Femur (tissue), 1 donor: ENCODE results near the gene NLGN3.

Source experiments
- DNase-seq: peaks from one replicate; pipeline ENCODE4 v3.0.0-alpha.2; 2017

Gene NLGN3

DNA sequence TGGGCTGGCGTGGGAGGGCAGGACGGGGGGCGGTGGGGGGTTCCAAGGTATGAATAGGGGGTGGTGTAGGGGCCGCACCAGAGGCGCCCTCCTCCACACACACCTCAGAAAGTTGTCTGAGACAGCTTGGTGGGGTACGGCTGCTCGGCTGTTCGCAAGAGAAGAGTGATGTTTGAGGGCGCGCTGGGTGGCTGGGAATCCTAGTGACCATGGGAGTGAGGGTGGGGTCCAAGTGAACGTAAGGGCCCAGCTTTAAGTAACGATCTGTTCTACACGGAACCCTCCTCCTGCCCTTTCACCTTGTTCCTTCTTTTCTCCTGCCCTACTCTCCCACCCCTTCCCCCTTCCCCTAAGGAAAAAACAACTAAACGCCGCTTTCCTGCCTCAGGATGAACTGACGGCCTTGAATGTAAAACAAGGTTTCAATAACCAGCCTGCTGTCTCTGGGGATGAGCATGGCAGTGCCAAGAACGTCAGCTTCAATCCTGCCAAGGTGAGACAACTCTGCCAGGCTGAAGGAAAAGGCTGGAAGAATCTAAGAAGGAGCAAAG, 25.6 kb upstream of the NLGN3 start:
- DNase-seq: no peak

DNA sequence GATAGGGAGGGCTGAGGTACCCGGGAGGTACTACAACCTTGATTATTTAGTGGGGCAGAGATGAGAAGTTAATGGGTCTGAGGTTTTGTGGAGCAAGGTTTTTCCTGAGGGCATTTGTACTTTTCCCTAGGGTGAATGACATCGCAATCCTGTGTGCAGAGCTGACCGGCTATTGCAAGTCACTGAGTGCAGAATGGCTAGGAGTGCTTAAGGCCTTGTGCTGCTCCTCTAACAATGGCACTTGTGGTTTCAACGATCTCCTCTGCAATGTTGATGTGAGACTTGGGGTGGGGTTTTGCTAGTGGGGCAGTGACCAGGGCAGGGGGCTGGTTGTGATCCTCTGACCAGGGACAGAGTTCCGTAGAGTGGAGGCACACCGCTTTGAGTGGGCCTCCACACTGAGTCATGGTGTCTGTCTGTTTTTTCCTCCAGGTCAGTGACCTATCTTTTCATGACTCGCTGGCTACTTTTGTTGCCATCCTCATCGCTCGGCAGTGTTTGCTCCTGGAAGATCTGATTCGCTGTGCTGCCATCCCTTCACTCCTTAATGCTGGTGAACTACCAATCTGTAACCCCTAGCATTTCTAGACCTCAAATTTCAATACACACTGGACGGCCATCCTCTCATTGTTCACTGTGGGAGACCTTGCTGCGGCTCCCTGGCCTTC, 16.3 kb upstream of the NLGN3 start:
- no peak for DNase-seq

- DNase-seq: peak; percentile 80
These were observed 15.5 kb upstream of the NLGN3 start for GRCh38 chrX:71128915-71129765.

GRCh38 chrX:71131510-71131909, 13.1 kb upstream of the NLGN3 start:
- no peak for DNase-seq

DNA sequence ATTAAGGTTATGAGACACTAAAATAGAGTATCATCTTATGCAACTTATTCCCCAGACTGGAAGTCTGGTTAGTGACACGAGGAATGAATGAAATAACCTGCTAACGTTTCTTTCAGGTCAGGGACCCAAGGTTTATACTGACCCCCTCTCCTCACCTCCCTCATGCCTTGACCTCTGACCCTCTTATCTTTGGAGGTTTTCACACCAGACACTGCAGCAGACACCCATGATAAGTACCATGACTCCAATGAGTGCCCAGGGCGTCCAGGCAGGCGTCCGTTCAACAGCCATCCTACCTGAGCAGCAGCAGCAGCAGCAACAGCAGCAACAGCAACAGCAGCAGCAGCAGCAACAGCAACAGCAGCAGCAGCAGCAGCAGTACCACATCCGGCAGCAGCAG, 4.2 kb upstream of the NLGN3 start:
- DNase-seq: no peak

DNA sequence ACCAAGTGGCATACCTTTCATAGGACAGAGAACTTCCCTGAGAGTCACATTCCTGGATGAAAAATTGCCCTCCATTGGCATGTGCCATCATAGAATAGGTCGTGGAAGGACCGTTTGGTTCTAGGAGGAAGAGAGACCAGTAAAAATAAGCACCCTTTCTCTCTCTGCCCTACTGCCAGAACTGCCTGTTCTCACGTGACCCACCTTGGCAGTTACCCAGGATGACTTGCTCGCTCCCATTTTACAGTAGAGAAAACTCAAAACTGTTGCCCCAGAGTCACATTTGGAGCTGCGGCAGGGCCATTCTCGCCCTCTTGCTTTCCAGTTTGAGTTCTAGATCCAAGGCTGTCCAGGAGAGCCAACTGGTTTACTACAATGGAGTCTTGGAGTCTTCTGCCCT, 1.1 kb upstream of the NLGN3 start:
- no peak for DNase-seq

DNA sequence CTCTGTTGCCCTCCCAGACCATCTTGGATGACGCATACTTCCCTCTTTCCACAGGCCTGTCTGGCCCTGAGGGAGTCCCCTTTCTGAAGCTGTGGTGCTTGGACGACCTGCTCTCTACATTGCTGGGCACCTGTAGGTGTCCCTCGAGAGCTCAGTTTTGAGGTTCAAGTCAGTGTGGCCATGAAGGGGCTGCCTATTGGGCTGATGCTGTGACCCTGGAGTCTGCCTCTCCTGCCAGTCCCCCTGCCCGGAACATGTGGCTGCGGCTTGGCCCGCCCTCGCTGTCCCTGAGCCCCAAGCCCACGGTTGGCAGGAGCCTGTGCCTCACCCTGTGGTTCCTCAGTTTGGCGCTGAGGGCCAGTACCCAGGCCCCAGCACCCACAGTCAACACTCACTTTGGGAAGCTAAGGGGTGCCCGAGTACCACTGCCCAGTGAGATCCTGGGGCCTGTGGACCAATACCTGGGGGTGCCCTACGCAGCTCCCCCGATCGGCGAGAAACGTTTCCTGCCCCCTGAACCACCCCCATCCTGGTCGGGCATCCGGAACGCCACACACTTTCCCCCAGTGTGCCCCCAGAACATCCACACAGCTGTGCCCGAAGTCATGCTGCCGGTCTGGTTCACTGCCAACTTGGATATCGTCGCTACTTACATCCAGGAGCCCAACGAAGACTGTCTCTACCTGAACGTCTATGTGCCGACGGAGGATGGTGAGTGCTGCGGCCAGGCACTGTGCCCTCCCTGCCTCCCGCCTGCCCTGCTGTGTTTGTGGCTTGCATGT, 3.0 kb downstream of the NLGN3 start:
- no peak for DNase-seq

- no peak for DNase-seq
These were observed 3.6 kb downstream of the NLGN3 start for GRCh38 chrX:71148278-71148663.

DNA sequence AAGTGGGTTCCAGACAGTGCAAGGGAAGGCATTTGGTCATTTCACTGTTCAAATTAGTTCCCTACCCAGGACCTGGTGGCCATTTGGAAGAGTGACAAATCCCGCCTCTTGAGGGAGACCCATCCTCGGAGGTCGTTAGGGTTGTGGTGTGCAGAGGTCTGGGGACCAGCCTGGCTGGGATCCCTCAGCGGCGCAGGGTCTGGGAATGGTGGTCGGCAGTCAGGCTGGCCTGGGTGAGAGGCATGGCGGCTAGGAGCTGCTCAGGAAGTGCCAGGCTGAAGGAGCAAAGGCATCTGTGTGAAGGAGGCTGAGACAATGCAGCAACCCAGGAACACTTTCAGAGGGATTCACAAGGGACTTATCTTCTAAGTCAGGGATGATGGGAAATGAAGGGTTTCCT, 6.7 kb downstream of the NLGN3 start:
- DNase-seq: no peak

DNA sequence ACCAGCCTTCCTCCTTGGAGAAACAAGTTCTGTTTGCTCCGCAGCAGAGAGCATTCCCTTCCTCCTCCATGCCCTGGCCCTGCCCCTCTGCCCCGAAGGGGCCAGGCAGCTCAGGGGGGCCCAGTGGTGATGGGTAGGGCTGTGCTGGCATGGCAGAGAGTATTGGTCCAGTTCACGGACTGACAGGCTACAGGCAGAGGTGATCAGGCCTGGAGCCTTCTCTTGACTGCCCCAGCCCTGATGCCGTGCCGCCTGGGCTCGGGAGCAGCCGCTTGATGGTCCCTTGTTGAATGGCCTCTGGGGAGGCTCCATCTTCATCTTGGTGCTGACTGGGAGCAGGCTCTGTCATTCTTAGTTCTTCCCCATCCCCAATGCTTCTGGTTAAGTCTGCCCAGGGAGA, 9.6 kb downstream of the NLGN3 start:
- DNase-seq: no peak

GRCh38 chrX:71154641-71155040, 10.0 kb downstream of the NLGN3 start:
- DNase-seq: no peak

DNA sequence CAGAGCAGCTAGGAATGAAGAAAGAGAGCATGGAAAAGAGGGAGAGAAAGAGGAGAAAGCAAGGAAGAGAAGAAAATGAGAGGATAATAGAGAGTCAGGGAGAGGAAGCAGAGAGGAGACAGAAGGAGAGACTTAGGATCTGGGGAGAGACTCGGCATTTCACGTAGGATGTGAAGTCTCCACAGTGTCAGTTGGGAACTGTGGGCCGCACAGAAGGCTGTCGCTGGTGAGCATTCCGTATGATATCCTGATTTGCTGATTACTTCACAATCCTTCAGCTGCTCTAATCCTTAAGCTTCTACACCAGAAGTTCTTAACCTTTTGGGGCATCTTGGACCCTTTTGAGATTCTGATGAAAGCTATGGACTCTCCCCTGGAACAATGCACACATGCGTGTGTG, 14.0 kb downstream of the NLGN3 start:
- no peak for DNase-seq

GRCh38 chrX:71159335-71159734, 14.7 kb downstream of the NLGN3 start:
- no peak for DNase-seq

DNA sequence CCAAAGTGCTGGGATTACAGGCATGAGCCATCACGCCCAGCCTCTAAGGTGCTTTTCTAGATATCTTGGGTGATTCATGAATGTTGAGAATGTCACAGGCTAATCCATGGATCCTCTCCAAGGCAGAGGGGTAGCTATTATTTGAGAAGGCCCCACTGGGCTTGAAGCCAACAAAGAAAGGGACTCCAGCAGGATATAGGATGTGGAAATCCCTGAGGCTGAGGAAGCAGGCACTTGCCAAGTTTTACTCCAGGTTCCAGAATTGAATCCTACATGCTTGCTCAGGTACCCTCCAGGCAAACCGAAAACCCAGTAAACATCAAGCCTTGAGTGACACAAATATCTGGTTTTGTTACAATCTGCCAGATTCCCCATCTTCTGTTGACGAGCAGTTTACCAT, 15.8 kb downstream of the NLGN3 start:
- DNase-seq: no peak

- DNase-seq: no peak
These were observed 18.3 kb downstream of the NLGN3 start for GRCh38 chrX:71162981-71163380.

- DNase-seq: no peak
These were observed 19.4 kb downstream of the NLGN3 start for GRCh38 chrX:71164071-71164470.

DNA sequence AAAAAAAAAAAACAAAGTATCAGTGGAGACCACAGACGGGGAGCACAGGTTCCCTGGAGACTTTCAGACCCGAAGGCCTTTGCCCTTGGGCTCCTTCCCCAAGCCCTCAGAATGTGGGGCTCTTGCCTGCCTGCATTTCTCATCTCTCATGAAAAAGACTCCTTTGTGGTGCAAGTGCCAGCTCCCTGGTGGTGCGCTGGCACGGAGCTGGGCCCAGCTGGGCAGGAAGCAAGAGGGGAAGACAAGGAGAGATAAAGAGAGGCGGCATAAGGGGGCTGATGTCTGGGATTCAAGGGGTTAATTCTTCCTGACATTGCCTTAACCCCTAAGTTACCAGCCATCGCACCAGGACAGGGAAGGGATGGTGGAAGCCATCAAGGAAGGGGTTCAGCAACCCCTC, 21.8 kb downstream of the NLGN3 start:
- no peak for DNase-seq

DNA sequence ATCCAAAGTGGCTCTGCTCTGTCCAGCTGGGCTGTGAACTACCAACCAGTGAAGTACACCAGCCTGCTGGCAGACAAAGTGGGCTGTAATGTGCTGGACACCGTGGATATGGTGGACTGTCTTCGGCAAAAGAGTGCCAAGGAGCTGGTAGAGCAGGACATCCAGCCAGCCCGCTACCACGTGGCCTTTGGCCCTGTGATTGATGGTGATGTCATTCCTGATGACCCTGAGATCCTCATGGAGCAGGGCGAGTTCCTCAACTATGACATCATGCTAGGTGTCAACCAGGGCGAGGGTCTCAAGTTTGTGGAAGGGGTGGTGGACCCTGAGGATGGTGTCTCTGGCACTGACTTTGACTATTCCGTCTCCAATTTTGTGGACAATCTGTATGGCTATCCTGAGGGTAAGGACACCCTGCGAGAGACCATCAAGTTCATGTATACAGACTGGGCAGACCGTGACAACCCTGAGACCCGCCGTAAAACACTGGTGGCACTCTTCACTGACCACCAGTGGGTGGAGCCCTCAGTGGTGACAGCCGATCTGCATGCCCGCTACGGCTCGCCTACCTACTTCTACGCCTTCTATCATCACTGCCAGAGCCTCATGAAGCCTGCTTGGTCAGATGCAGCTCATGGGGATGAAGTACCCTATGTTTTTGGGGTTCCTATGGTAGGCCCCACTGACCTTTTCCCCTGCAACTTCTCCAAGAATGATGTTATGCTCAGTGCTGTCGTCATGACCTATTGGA, 22.6 kb downstream of the NLGN3 start:
- DNase-seq: no peak

DNA sequence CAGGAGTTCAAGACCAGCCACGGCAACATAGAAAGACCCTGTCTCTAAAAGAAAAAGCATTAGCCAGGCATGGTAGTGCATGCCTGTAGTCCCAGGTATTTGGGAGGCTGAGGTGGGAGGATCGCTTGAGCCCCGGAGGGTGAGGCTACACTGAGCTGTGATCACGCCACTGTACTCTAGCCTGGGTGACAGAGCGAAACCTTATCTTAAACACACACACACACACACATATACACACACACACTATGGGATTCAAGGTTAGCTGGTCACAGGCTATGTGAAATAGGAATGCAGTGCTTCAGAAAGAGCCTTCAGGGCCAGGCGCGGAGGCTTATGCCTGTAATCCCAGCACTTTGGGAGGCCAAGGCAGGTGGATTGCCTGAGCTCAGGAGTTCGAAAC, 23.5 kb downstream of the NLGN3 start:
- DNase-seq: no peak

DNA sequence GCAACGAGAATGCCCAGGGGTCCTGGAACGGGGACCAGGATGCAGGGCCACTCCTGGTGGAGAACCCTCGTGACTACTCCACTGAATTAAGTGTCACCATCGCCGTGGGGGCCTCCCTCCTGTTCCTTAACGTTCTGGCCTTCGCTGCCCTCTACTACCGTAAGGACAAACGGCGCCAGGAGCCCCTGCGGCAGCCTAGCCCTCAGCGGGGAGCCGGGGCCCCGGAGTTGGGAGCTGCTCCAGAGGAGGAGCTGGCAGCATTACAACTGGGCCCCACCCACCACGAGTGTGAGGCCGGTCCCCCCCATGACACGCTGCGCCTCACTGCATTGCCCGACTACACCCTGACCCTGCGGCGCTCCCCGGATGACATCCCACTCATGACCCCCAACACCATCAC, 24.9 kb downstream of the NLGN3 start:
- no peak for DNase-seq

DNA sequence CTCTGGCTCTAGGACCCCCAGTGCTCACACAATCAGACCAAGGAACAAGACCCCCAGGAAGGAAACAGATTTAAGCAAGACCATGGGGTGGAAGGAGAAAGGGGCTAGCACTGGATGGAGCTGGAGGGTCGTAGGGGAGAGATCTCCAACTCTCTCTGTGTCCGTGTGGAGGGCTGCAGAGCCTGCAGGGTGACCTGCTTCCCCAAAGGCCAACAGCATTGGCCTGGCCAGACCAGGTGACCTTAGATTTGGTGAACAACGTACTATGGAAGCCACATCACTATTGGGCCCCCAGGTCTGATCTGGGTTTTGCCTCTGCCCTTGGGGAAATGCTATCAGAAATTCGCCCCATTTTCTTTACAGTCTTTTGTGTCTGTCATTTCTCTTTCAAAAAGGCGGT, 26.0 kb downstream of the NLGN3 start:
- DNase-seq: no peak

GRCh38 chrX:71171110-71171801, 26.6 kb downstream of the NLGN3 start:
- DNase-seq: no peak
